Fibroblast of lung (primary cell): ENCODE measurements around the gene CEP20. TPM values are rescaled to one million over a fixed set of nuclear protein-coding genes. Genes with fewer than 3 reads are reported as not detected.
A peak's percentile ranks its signal among the peaks of the same experiment; 100 is the strongest.
"Not testable (repeated sequence)": the region's sequence is repeated elsewhere in the genome, so short reads cannot be mapped to it uniquely, and the experiment has no call there.

ENCODE experiments used
- DNase-seq, 2 donors: peaks; one replicate each; pipeline versions ENCODE4 v3.0.0 to v3.0.0-alpha.2; 2010; ENCODE audit warnings: low read depth in 2 of 2
- H2AFZ ChIP-seq: 2 replicates; pipeline ENCODE4 v1.5.1; 2012; ENCODE audit warnings: low read length, control low read depth, inconsistent platforms
- H3K27ac ChIP-seq: 2 replicates; pipeline ENCODE4 v1.5.1; 2011; ENCODE audit warnings: low read length, control low read depth; ENCODE audit not compliant: insufficient read depth
- H3K27me3 ChIP-seq: 2 replicates; pipeline ENCODE4 v1.5.1; 2011; ENCODE audit warnings: mild to moderate bottlenecking, low read length; ENCODE audit not compliant: control insufficient read depth, insufficient read depth
- H3K36me3 ChIP-seq: 2 replicates; pipeline ENCODE4 v1.5.1; 2011; ENCODE audit warnings: low read length; ENCODE audit not compliant: control insufficient read depth, insufficient read depth
- H3K4me1 ChIP-seq: 2 replicates; pipeline ENCODE4 v1.5.1; 2011; ENCODE audit warnings: low read length; ENCODE audit not compliant: control insufficient read depth, insufficient read depth; ENCODE audit errors: extremely low read depth
- H3K4me2 ChIP-seq: 2 replicates; pipeline ENCODE4 v1.5.1; 2011; ENCODE audit warnings: low read length, control low read depth; ENCODE audit not compliant: insufficient read depth; ENCODE audit errors: extremely low read depth
- H3K4me3 ChIP-seq, 4 experiments: fragments of 200-600 bp in 1 of 4; sonication (generic) in 1 of 4; replicated peaks in 1 of 4; 2 replicates each; pipeline ENCODE4 v1.5.1; 2011 to 2016; ENCODE audit warnings: low read length in 4 of 4, low read depth in 3 of 4, mild to moderate bottlenecking in 3 of 4, control low read depth in 2 of 4, inconsistent platforms in 1 of 4, mixed read lengths in 1 of 4; ENCODE audit not compliant: insufficient read depth in 1 of 4; ENCODE audit errors: control extremely low read depth in 1 of 4
- H3K79me2 ChIP-seq: 2 replicates; pipeline ENCODE4 v1.5.1; 2012; ENCODE audit warnings: mild to moderate bottlenecking, low read length, inconsistent platforms; ENCODE audit not compliant: control insufficient read depth, insufficient read depth
- H3K9ac ChIP-seq: 2 replicates; pipeline ENCODE4 v1.5.1; 2011; ENCODE audit warnings: mild to moderate bottlenecking, low read length, control low read depth; ENCODE audit not compliant: insufficient read depth
- H3K9me3 ChIP-seq: 2 replicates; pipeline ENCODE4 v1.5.1; 2012; ENCODE audit warnings: low read depth, low read length; ENCODE audit not compliant: control insufficient read depth, insufficient read depth
- H4K20me1 ChIP-seq: 2 replicates; pipeline ENCODE4 v1.5.1; 2011; ENCODE audit warnings: low read length; ENCODE audit not compliant: control insufficient read depth, insufficient read depth; ENCODE audit errors: extremely low read depth
- CTCF ChIP-seq, 2 donors: IDR thresholded peaks in 1 of 2; conservative IDR thresholded peaks in 1 of 2; 1 replicate in 1 of 2; 2 replicates in 1 of 2; pipeline ENCODE4 v1.5.1; 2011 to 2012; ENCODE audit warnings: low read length in 2 of 2, control low read depth in 1 of 2, inconsistent platforms in 1 of 2, low read depth in 1 of 2, mild to moderate bottlenecking in 1 of 2
- EZH2 ChIP-seq: IDR thresholded peaks from 2 replicates; pipeline ENCODE4 v1.5.1; 2012; ENCODE audit warnings: low read length, control low read depth, mild to moderate bottlenecking; ENCODE audit errors: missing control alignments
- polyA plus RNA-seq, 2 donors: library from polyadenylated mRNA; depleted of rRNA in 1 of 2; stranded (reverse) in 1 of 2; unstranded in 1 of 2; fragments of >200 nt; gene quantifications; 2 replicates each; pipeline ENCODE4 v1.2.1, GENCODE V29; 2011 to 2012; ENCODE audit warnings: missing spikeins in 1 of 2
- total RNA-seq: library from RNA; depleted of rRNA; stranded (reverse); fragments of >200 nt; gene quantifications from 2 replicates; pipeline ENCODE4 v1.2.1, GENCODE V29; 2014

The CEP20 gene
- total and polyA plus RNA-seq, 2 donors (not counting 1 experiment from before 2014, with no cell fraction given), result 42.9 to 60.9 TPM

GRCh38 chr16:15843635-15844279 is 44.6 kb downstream of the CEP20 start:
- H3K27me3 ChIP-seq, result no peaks in the 10 kb centered on the region
- no peaks in the 10 kb centered on the region for H4K20me1 ChIP-seq
- no peak overlapping the region for H3K27ac ChIP-seq
- DNase-seq, result peak in 1 of 2 donors; percentile 77
- no peak overlapping the region for H3K4me2 ChIP-seq
- H3K36me3 ChIP-seq, result no peaks in the 10 kb centered on the region
- H3K9me3 ChIP-seq, result no peaks in the 10 kb centered on the region
- H3K9ac ChIP-seq, result no peak overlapping the region
- TF ChIP-seq CTCF (conservative IDR thresholded peaks at IDR 0.05 in 1 of 2, IDR thresholded peaks at IDR 0.05 in 1 of 2; ENCODE audit: low read depth in 1 of 2, low read length in 2 of 2) (no peak), EZH2 (no peak)
- H2AFZ ChIP-seq, result no peak overlapping the region
- no peaks in the 10 kb centered on the region for H3K4me1 ChIP-seq
- H3K4me3 ChIP-seq, result no peak overlapping the region
- no peaks in the 10 kb centered on the region for H3K79me2 ChIP-seq

GRCh38 chr16:15839204-15839603 is 49.2 kb downstream of the CEP20 start:
- not testable (repeated sequence) for DNase-seq, H3K4me3 ChIP-seq, H3K9me3 ChIP-seq, H3K4me2 ChIP-seq, H3K9ac ChIP-seq, H2AFZ ChIP-seq, H3K36me3 ChIP-seq, H4K20me1 ChIP-seq, H3K27me3 ChIP-seq, H3K27ac ChIP-seq, H3K4me1 ChIP-seq, H3K79me2 ChIP-seq

- no peak for TF ChIP-seq EZH2
- no peak for TF ChIP-seq CTCF (conservative IDR thresholded peaks at IDR 0.05 in 1 of 2, IDR thresholded peaks at IDR 0.05 in 1 of 2; ENCODE audit: low read depth in 1 of 2, low read length in 2 of 2)
- H4K20me1 ChIP-seq, result no peaks in the 10 kb centered on the region
Measured at GRCh38 chr16:15837761-15838160, 50.6 kb downstream of the CEP20 start.

More at GRCh38 chr16:15837761-15838160, 50.6 kb downstream of the CEP20 start:
- H3K27ac ChIP-seq, result no peak overlapping the region
- no peak for DNase-seq
- no peak overlapping the region for H3K4me2 ChIP-seq
- H3K9ac ChIP-seq, result no peak overlapping the region
- H3K9me3 ChIP-seq, result no peaks in the 10 kb centered on the region
- H3K4me1 ChIP-seq, result no peaks in the 10 kb centered on the region
- H2AFZ ChIP-seq, result no peak overlapping the region
- H3K27me3 ChIP-seq, result no peaks in the 10 kb centered on the region
- no peak overlapping the region for H3K4me3 ChIP-seq
- H3K36me3 ChIP-seq, result no peaks in the 10 kb centered on the region
- H3K79me2 ChIP-seq, result no peaks in the 10 kb centered on the region
